K562 (cell line): ENCODE measurements around the gene CNNM4. TPM values are rescaled to one million over a fixed set of nuclear protein-coding genes. Genes with fewer than 3 reads are reported as not detected.

Experiments
- ATAC-seq: fragments of 200-7000 bp; cut with Tn5 transposase; 3 replicates; pipeline ENCODE4 v1.9.1; 2020; ENCODE audit warnings: moderate library complexity
- BruUV-seq: library from RNA; stranded (reverse); fragments of 400-500 nt; replicated peaks from 2 replicates; lab custom pipeline; 2021; lab: Mats Ljungman, UMichigan
- CTCF ChIA-PET: fragments of 300-600 bp; formaldehyde crosslinking; extraction: SDS; loops from one replicate; lab custom pipeline; 2021; ENCODE audit warnings: low intra/inter-chr PET ratio; lab: Yijun Ruan, JAX
- POLR2A ChIA-PET: fragments of 300-600, 350-650 bp; sonication (Branson Sonifier 250); formaldehyde crosslinking; extraction: SDS; loops from one replicate; lab custom pipeline; 2021; ENCODE audit warnings: antibody characterized with exemption, inconsistent platforms; lab: Yijun Ruan, JAX
- DNase-seq, 4 experiments: peaks; one replicate each; pipeline versions ENCODE4 v3.0.0 to v3.0.0-alpha.2; 2011 to 2018; ENCODE audit warnings: low spot score in 3 of 4, mixed read lengths in 3 of 4; ENCODE audit errors: extremely low read depth in 1 of 4
- FAIRE-seq: peaks from 2 replicates; lab custom pipeline; 2011; peaks lifted over from hg19 to GRCh38; lab: Jason Lieb, UNC
- H2AFZ ChIP-seq: 2 replicates; pipeline ENCODE4 v1.6.0; 2011; ENCODE audit warnings: low read depth, low read length, control low read depth, inconsistent platforms
- H3K27ac ChIP-seq: fragments of 200-600 bp; 3 replicates; pipeline ENCODE4 v1.8.0; 2011; ENCODE audit warnings: low read depth, mild to moderate bottlenecking, control low read depth, inconsistent platforms, low read length, moderate library complexity, mixed read lengths; ENCODE audit errors: extremely low read depth
- H3K27me3 ChIP-seq, 2 experiments: fragments of 300-600 bp in 1 of 2; 2 replicates in 1 of 2; 3 replicates in 1 of 2; pipeline versions ENCODE4 v1.6.0 to v1.8.0; 2011; ENCODE audit warnings: inconsistent platforms in 2 of 2, low read length in 2 of 2, mild to moderate bottlenecking in 1 of 2, mixed read lengths in 1 of 2, moderate library complexity in 1 of 2; ENCODE audit not compliant: control insufficient read depth in 2 of 2, insufficient read depth in 2 of 2
- H3K36me3 ChIP-seq: fragments of 300-600 bp; 3 replicates; pipeline ENCODE4 v1.8.0; 2011; ENCODE audit warnings: mild to moderate bottlenecking, low read length, inconsistent platforms; ENCODE audit not compliant: control insufficient read depth, insufficient read depth
- H3K4me1 ChIP-seq, 2 experiments: fragments of 200-600 bp in 1 of 2; replicated peaks in 1 of 2; 2 replicates in 1 of 2; 3 replicates in 1 of 2; pipeline versions ENCODE4 v1.5.1 to v1.8.0; 2011; ENCODE audit warnings: inconsistent platforms in 2 of 2, low read length in 2 of 2, mild to moderate bottlenecking in 1 of 2, mixed read lengths in 1 of 2, moderate library complexity in 1 of 2; ENCODE audit not compliant: control insufficient read depth in 2 of 2, insufficient read depth in 2 of 2
- H3K4me2 ChIP-seq: 2 replicates; pipeline ENCODE4 v1.6.1; 2011; ENCODE audit warnings: low read length, control low read depth, inconsistent platforms, mixed read lengths; ENCODE audit not compliant: insufficient read depth
- H3K4me3 ChIP-seq: fragments of 200-600 bp; sonication (generic), shearing (Covaris generic); 2 replicates; pipeline ENCODE4 v1.5.1; 2016; ENCODE audit warnings: control low read depth, inconsistent platforms
- H3K79me2 ChIP-seq: fragments of 200-600 bp; 3 replicates; pipeline ENCODE4 v1.8.0; 2011; ENCODE audit warnings: low read length, inconsistent platforms; ENCODE audit not compliant: control insufficient read depth, insufficient read depth
- H3K9ac ChIP-seq, 2 experiments: 2 replicates each; pipeline versions ENCODE4 v1.6.0 to v1.6.1; 2011; ENCODE audit warnings: low read depth in 2 of 2, low read length in 2 of 2, control low read depth in 1 of 2, inconsistent platforms in 1 of 2, mild to moderate bottlenecking in 1 of 2, mixed read lengths in 1 of 2; ENCODE audit not compliant: insufficient read depth in 1 of 2
- H3K9me1 ChIP-seq: one replicate; pipeline ENCODE4 v1.6.0; 2011; ENCODE audit warnings: inconsistent platforms, mild to moderate bottlenecking, low read length, moderate library complexity; ENCODE audit not compliant: control insufficient read depth, insufficient read depth
- H3K9me3 ChIP-seq: replicated peaks from 2 replicates; pipeline ENCODE4 v1.5.1; 2011; ENCODE audit warnings: low read depth, low read length, inconsistent platforms; ENCODE audit not compliant: control insufficient read depth, insufficient read depth
- H4K20me1 ChIP-seq: replicated peaks from 2 replicates; pipeline ENCODE4 v1.6.1; 2011; ENCODE audit warnings: low read length, inconsistent platforms, mixed read lengths; ENCODE audit not compliant: control insufficient read depth, insufficient read depth
- EHMT2 ChIP-seq: fragments of 450-650 bp; IDR thresholded peaks from 2 replicates; pipeline ENCODE4 v1.6.1; 2018; ENCODE audit warnings: antibody characterized with exemption
- ESRRB ChIP-seq: fragments of 250-450 bp; sonication (Bioruptor Pico); IDR thresholded peaks from 2 replicates; pipeline ENCODE4 v1.5.0; 2020; ENCODE audit warnings: mild to moderate bottlenecking, moderate library complexity, borderline replicate concordance
- NONO ChIP-seq, 2 experiments: fragments of 200-400 bp in 1 of 2; fragments of 450-650 bp in 1 of 2; formaldehyde crosslinking in 1 of 2; IDR thresholded peaks; 2 replicates each; pipeline ENCODE4 v1.6.1; 2017; ENCODE audit warnings: low read depth in 2 of 2, mild to moderate bottlenecking in 2 of 2, moderate library complexity in 2 of 2, low read length in 1 of 2
- NR3C1 ChIP-seq: sonication (generic); formaldehyde crosslinking; IDR thresholded peaks from 2 replicates; pipeline ENCODE4 v1.8.1; 2022; ENCODE audit warnings: missing genetic modification reagents
- RBM34 ChIP-seq: fragments of 200-400 bp; formaldehyde crosslinking; IDR thresholded peaks from 2 replicates; pipeline ENCODE4 v1.6.1; 2018; ENCODE audit warnings: low read length, borderline replicate concordance; ENCODE audit not compliant: insufficient read depth
- SAFB ChIP-seq: fragments of 200-400 bp; formaldehyde crosslinking; IDR thresholded peaks from 2 replicates; pipeline ENCODE4 v1.6.1; 2017; ENCODE audit warnings: low read depth, low read length, borderline replicate concordance
- ZNF282 ChIP-seq: sonication (generic); formaldehyde crosslinking; IDR thresholded peaks from 2 replicates; pipeline ENCODE4 v1.8.1; 2023; ENCODE audit warnings: missing genetic modification reagents
- ZNF785 ChIP-seq: fragments of 250-450 bp; sonication (Bioruptor Pico); IDR thresholded peaks from 2 replicates; pipeline ENCODE4 v1.4.0; 2020; ENCODE audit warnings: mild to moderate bottlenecking
- WGBS: fragments of 100-300 bp; shearing (Covaris generic); methylation state at CpG from one replicate; pipeline ENCODE4 v1.1.6; 2016; ENCODE audit warnings: low coverage, mixed read lengths; ENCODE audit not compliant: insufficient coverage; ENCODE audit errors: missing lambda C conversion rate; 5-methylcytosine and 5-hydroxymethylcytosine counted together
- in situ Hi-C: fragments of 300-500 bp; cut with MboI; formaldehyde crosslinking; loops from 4 replicates; pipeline ENCODE4 v1.15.0; 2018; ENCODE audit warnings: inconsistent platforms, mixed read lengths
- intact Hi-C: fragments of 100-400 bp; cut with micrococcal nuclease; formaldehyde crosslinking; loops from 2 replicates; pipeline ENCODE4 v1.14.2; 2022
- polyA plus RNA-seq, 8 experiments: library from polyadenylated mRNA; depleted of rRNA in 4 of 8; stranded (reverse) in 5 of 8; unstranded in 3 of 8; fragments of >200 nt; fragmentation: Nextera tagmentation in 2 of 8; fragmentation: Illumina TruSeq in 1 of 8; extraction: Ambion mirVana in 2 of 8; extraction: Trizol in 1 of 8; gene quantifications; 2 replicates each; pipeline versions ENCODE4 v1.2.1 to v1.2.3, GENCODE V29; 2011 to 2014; ENCODE audit warnings: inconsistent platforms in 1 of 8, missing spikeins in 1 of 8
- total RNA-seq, 7 experiments: library from RNA; depleted of rRNA in 6 of 7; stranded (reverse); fragments of >200 nt in 6 of 7; fragmentation: Illumina TruSeq in 2 of 7; extraction: Trizol in 2 of 7; gene quantifications; 2 replicates each; pipeline versions ENCODE4 v1.2.1 to v1.2.3, GENCODE V29; 2011 to 2021; ENCODE audit warnings: low replicate concordance in 1 of 7
- TF ChIP-seq, protein P1 (sequence below): fragments of 250-450 bp; sonication (Bioruptor Pico); IDR thresholded peaks from 2 replicates; pipeline ENCODE4 v1.4.0; 2020; ENCODE audit warnings: mild to moderate bottlenecking, moderate library complexity
- TF ChIP-seq, protein P2 (sequence below), 2 experiments: fragments of 200-800 bp in 1 of 2; sonication (Bioruptor generic) in 1 of 2; sonication (generic) in 1 of 2; formaldehyde crosslinking in 1 of 2; IDR thresholded peaks in 1 of 2; conservative IDR thresholded peaks in 1 of 2; 2 replicates each; pipeline versions ENCODE4 v1.5.0 to v1.6.1; 2016 to 2020; ENCODE audit warnings: missing compliant biosample characterization in 1 of 2, missing genetic modification characterization in 1 of 2, missing genetic modification reagents in 1 of 2
- TF ChIP-seq, protein P3 (sequence below), 2 experiments: IDR thresholded peaks in 1 of 2; conservative IDR thresholded peaks in 1 of 2; 2 replicates each; pipeline ENCODE4 v1.6.1; 2016; ENCODE audit warnings: low read depth in 2 of 2, mild to moderate bottlenecking in 1 of 2, missing compliant biosample characterization in 1 of 2, missing genetic modification characterization in 1 of 2, moderate library complexity in 1 of 2

Gene CNNM4
- total and polyA plus RNA-seq, 9 of the 15 experiments (the other 6 are each of a cell fraction or from before 2014, with no cell fraction given), result 0.96 to 6.3 (median 2.8) TPM

DNA sequence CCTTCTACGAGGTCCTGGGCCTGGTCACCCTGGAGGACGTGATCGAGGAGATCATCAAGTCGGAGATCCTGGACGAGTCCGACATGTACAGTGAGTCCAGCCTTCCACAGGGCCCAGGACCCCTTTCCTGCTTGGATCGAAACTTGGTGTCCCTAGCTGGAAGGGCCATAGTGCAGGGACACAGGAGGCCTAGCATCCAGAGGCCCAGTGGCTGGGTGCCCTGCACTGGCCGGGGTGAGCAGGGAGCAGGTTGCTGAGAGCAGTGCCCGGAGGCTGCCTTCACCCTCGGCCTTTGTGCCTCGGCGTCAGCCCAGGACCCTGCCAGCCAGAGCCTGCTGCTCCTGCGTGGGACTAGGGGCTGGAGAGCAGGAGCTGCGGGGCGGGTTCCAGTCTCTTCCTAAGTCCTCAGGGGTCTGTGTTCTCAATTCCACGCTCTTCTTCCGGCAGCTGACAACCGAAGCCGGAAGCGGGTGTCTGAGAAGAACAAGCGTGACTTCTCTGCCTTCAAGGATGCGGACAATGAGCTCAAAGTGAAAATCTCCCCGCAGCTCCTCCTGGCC is 36.4 kb downstream of the CNNM4 start:
- intact Hi-C loops, result no loop called here
- Histone ChIP-seq H3K9ac (peak overlapping the region in 1 of 2 experiments; percentile 53; a peak in 2 of 4 replicates), H3K79me2 (no peaks in the 10 kb centered on the region), H3K27ac (no peak overlapping the region), H3K27me3 (no peaks in the 10 kb centered on the region), H3K4me1 (peaks cover 0 to 13% of the 10 kb centered on the region in 2 experiments; a peak in 2 of 5 replicates), H3K9me3 (no peaks in the 10 kb centered on the region), H3K9me1 (no peaks in the 10 kb centered on the region), H3K4me2 (no peak overlapping the region), H2AFZ (no peak overlapping the region), H3K4me3 (no peak overlapping the region), H3K36me3 (peaks cover 25% of the 10 kb centered on the region; the same call in 2 of the 3 replicates), H4K20me1 (no peaks in the 10 kb centered on the region)
- CTCF ChIA-PET, result no interaction called here
- no peak for FAIRE-seq
- DNase-seq, result no peak
- WGBS, result 72% methylated on average over 23 of the region's 23 CpGs
- no TSS peak for BruUV-seq
- in situ Hi-C loops, result no loop called here
- ATAC-seq, result no peak
- POLR2A ChIA-PET, result interaction anchor here (0.6 kb wide), 1 partner anchor 10 kb away, joined by 3 read pairs; no protein-coding TSS in a partner anchor
- TF ChIP-seq ZNF785 (CRISPR knock-in tag), result no peak
- TF ChIP-seq, protein P1, sequence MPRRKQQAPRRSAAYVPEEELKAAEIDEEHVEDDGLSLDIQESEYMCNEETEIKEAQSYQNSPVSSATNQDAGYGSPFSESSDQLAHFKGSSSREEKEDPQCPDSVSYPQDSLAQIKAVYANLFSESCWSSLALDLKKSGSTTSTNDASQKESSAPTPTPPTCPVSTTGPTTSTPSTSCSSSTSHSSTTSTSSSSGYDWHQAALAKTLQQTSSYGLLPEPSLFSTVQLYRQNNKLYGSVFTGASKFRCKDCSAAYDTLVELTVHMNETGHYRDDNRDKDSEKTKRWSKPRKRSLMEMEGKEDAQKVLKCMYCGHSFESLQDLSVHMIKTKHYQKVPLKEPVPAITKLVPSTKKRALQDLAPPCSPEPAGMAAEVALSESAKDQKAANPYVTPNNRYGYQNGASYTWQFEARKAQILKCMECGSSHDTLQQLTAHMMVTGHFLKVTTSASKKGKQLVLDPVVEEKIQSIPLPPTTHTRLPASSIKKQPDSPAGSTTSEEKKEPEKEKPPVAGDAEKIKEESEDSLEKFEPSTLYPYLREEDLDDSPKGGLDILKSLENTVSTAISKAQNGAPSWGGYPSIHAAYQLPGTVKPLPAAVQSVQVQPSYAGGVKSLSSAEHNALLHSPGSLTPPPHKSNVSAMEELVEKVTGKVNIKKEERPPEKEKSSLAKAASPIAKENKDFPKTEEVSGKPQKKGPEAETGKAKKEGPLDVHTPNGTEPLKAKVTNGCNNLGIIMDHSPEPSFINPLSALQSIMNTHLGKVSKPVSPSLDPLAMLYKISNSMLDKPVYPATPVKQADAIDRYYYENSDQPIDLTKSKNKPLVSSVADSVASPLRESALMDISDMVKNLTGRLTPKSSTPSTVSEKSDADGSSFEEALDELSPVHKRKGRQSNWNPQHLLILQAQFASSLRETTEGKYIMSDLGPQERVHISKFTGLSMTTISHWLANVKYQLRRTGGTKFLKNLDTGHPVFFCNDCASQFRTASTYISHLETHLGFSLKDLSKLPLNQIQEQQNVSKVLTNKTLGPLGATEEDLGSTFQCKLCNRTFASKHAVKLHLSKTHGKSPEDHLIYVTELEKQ, result no peak
- TF ChIP-seq NONO (IDR thresholded peaks at IDR 0.05; ENCODE audit: low read depth in 2 of 2, low read length in 1 of 2), result no peak
- TF ChIP-seq RBM34, result no peak
- TF ChIP-seq, protein P2, sequence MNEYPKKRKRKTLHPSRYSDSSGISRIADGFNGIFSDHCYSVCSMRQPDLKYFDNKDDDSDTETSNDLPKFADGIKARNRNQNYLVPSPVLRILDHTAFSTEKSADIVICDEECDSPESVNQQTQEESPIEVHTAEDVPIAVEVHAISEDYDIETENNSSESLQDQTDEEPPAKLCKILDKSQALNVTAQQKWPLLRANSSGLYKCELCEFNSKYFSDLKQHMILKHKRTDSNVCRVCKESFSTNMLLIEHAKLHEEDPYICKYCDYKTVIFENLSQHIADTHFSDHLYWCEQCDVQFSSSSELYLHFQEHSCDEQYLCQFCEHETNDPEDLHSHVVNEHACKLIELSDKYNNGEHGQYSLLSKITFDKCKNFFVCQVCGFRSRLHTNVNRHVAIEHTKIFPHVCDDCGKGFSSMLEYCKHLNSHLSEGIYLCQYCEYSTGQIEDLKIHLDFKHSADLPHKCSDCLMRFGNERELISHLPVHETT (CRISPR knock-in tag; conservative IDR thresholded peaks at IDR 0.05 in 1 of 2, IDR thresholded peaks at IDR 0.05 in 1 of 2), result no peak
- TF ChIP-seq SAFB, result no peak
- no peak for TF ChIP-seq NR3C1 (CRISPR knock-in tag)
- TF ChIP-seq, protein P3, sequence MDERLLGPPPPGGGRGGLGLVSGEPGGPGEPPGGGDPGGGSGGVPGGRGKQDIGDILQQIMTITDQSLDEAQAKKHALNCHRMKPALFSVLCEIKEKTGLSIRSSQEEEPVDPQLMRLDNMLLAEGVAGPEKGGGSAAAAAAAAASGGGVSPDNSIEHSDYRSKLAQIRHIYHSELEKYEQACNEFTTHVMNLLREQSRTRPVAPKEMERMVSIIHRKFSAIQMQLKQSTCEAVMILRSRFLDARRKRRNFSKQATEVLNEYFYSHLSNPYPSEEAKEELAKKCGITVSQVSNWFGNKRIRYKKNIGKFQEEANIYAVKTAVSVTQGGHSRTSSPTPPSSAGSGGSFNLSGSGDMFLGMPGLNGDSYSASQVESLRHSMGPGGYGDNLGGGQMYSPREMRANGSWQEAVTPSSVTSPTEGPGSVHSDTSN (CRISPR knock-in tag; IDR thresholded peaks at IDR 0.05; ENCODE audit: low read depth), result no peak
- TF ChIP-seq, protein P3 (tag; conservative IDR thresholded peaks at IDR 0.05; ENCODE audit: low read depth), result no peak
- no peak for TF ChIP-seq ESRRB (CRISPR knock-in tag)
- TF ChIP-seq EHMT2, result no peak
- no peak for TF ChIP-seq ZNF282 (CRISPR knock-in tag)
